BLaER1 (cell line): ENCODE results near the gene CDH4.

Experiments used
- H3K27ac ChIP-seq: shearing (Covaris generic); formaldehyde crosslinking; 2 replicates; pipeline ENCODE4 v1.8.1; 2022
- H3K27me3 ChIP-seq: shearing (Covaris generic); formaldehyde crosslinking; 2 replicates; pipeline ENCODE4 v1.8.1; 2022
- H3K36me3 ChIP-seq: shearing (Covaris generic); formaldehyde crosslinking; 2 replicates; pipeline ENCODE4 v1.8.1; 2022
- H3K4me1 ChIP-seq: shearing (Covaris generic); formaldehyde crosslinking; 2 replicates; pipeline ENCODE4 v1.8.1; 2022
- H3K4me2 ChIP-seq: shearing (Covaris generic); formaldehyde crosslinking; 2 replicates; pipeline ENCODE4 v1.8.1; 2022
- H3K4me3 ChIP-seq: shearing (Covaris generic); formaldehyde crosslinking; 2 replicates; pipeline ENCODE4 v1.8.1; 2022
- H3K9ac ChIP-seq: shearing (Covaris generic); formaldehyde crosslinking; 2 replicates; pipeline ENCODE4 v1.8.1; 2022
- H3K9me3 ChIP-seq: shearing (Covaris generic); formaldehyde crosslinking; 2 replicates; pipeline ENCODE4 v1.8.1; 2022
- H4K20me1 ChIP-seq: shearing (Covaris generic); formaldehyde crosslinking; 2 replicates; pipeline ENCODE4 v1.8.1; 2022
- Cebpa-rat ChIP-seq: shearing (Covaris generic); IDR thresholded peaks from 2 replicates; pipeline ENCODE4 v1.8.1; 2022

CDH4 gene

DNA sequence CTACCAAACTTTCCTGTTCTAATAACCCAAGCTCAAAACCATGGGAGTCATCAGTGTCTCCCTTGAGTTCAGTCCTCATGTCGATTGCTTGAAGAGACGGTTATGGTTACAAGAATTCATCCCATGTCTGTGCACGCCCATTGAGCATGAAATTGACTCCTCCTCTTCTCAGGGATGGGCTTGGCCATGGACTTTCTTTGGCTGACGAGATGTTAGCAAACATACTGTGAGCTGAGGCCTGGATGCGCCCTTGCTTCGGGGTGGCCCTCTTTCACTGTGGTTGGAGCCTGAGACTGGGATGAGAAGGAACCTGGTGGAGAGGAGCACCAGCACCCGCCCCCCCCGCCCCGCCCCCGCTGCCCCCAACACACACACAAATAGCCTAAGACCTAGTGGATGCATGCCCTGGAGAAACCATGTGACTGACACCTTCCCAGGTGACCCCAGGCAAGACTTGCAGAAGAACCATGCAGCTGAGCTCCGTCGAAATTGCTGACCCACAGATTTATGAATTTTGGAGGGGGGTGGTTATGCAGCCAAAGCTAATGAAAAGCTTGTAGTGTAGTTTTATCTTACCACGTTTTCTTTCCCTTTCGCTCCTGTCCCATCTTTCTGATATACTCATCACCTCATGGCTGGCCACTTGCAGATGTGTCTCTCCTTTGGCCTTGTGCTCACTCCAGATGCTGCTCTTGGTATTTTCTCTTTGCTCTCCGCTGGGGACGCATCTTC lies 231.4 kb downstream of the CDH4 start:
- no peaks in the 10 kb centered on the region for H4K20me1 ChIP-seq
- no peaks in the 10 kb centered on the region for H3K36me3 ChIP-seq
- H3K27ac ChIP-seq: no peak overlapping the region
- H3K27me3 ChIP-seq: no peaks in the 10 kb centered on the region
- no peak overlapping the region for H3K4me2 ChIP-seq
- no peak overlapping the region for H3K9ac ChIP-seq
- peaks cover 12% of the 10 kb centered on the region for H3K4me1 ChIP-seq
- no peak for TF ChIP-seq Cebpa-rat
- H3K9me3 ChIP-seq: peaks cover 4% of the 10 kb centered on the region; the same call in 1 of the 2 replicates
- H3K4me3 ChIP-seq: no peak overlapping the region

DNA sequence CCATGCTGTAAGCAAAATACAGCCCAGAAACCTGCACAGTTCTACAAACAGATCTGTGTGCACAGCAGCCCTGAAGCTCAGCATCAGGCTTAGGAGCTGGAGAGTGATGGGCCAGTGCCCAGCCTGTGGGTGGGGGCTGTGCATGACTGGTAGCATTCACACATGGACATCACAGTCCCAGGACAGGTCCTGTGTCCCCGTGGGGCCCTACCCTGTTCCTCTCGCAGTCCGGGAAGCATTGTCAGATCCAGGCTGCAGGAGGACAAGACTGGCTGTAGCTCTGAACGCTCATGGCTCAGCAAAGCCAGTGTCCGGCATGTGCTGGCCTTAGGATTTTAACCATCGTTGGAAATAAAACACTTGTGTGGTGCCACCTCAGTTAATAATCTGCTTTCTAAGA lies 234.1 kb downstream of the CDH4 start:
- Histone ChIP-seq H3K9me3 (no peaks in the 10 kb centered on the region; the same call in 1 of the 2 replicates), H3K27ac (no peak overlapping the region), H3K27me3 (no peaks in the 10 kb centered on the region), H3K9ac (no peak overlapping the region), H3K4me3 (no peak overlapping the region), H4K20me1 (no peaks in the 10 kb centered on the region), H3K36me3 (no peaks in the 10 kb centered on the region), H3K4me1 (peaks cover under 1% of the 10 kb centered on the region), H3K4me2 (no peak overlapping the region)
- TF ChIP-seq Cebpa-rat: no peak

DNA sequence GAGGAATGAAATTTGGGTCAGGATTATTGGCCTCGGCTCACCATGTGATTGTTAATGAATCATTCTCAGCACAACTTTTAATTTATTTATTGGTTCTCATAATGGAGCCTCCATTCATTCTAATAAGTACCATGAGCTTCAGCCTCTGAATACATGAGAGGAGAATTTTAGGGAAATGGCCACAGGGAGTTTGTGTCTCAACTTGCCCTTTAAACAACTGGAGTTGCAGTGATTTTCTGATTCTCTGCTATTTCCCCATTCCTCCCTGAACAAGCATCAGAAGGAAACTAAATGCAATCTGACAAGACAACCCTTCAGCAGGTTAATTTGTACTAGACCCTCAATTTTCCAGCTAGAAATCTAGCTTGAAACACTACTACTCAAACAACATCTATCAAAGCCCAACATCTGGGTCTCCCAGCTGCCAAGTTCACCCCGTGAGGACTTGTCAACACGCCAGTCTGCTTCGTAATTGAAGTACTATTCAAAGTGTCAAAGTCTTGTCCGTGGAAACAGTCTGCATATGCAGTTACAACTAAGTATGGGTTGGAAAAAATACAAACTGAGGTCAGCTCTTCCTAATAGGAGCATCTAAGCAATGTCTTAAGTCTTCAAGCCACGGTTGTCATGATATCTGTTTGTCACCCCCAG lies 235.4 kb downstream of the CDH4 start:
- H3K27ac ChIP-seq: no peak overlapping the region
- no peak overlapping the region for H3K4me3 ChIP-seq
- H3K9me3 ChIP-seq: peaks cover 5% of the 10 kb centered on the region; the same call in 1 of the 2 replicates

DNA sequence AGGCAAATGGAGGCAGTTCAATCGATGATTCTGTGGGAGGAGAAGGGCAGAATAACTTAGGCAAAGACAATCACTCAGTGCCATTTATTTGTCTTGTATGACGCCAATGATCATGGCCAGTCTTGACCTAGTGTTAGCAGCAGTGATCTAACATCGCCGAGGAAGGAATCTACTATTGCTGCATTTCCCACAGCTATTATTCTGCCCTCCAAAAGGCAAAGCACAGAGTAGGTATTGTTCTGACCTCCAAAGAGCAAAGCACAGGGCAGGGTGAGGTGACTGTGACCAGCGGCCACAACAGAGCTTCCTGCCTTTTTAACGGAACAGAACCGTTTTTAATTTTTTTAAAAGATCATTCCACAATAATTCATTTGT lies 235.9 kb downstream of the CDH4 start:
- Histone ChIP-seq H3K9me3 (peaks cover 5% of the 10 kb centered on the region; the same call in 1 of the 2 replicates), H3K36me3 (no peaks in the 10 kb centered on the region), H3K27me3 (no peaks in the 10 kb centered on the region), H3K4me2 (no peak overlapping the region), H3K9ac (no peak overlapping the region), H4K20me1 (no peaks in the 10 kb centered on the region), H3K4me3 (no peak overlapping the region), H3K27ac (no peak overlapping the region), H3K4me1 (no peaks in the 10 kb centered on the region)
- TF ChIP-seq Cebpa-rat: no peak

More for the DNA sequence above, 235.4 kb downstream of the CDH4 start:
- no peaks in the 10 kb centered on the region for H4K20me1 ChIP-seq
- H3K4me1 ChIP-seq: no peaks in the 10 kb centered on the region
- H3K36me3 ChIP-seq: no peaks in the 10 kb centered on the region
- H3K9ac ChIP-seq: no peak overlapping the region
- TF ChIP-seq Cebpa-rat: no peak
- no peaks in the 10 kb centered on the region for H3K27me3 ChIP-seq
- H3K4me2 ChIP-seq: no peak overlapping the region

GRCh38 chr20:61490721-61491120 lies 238.7 kb downstream of the CDH4 start:
- no peak for TF ChIP-seq Cebpa-rat
- Histone ChIP-seq H4K20me1 (no peaks in the 10 kb centered on the region), H3K9me3 (peaks cover 5% of the 10 kb centered on the region; the same call in 1 of the 2 replicates), H3K4me2 (no peak overlapping the region), H3K27me3 (no peaks in the 10 kb centered on the region), H3K27ac (no peak overlapping the region), H3K4me1 (peaks cover 19% of the 10 kb centered on the region), H3K4me3 (no peak overlapping the region), H3K9ac (no peak overlapping the region), H3K36me3 (no peaks in the 10 kb centered on the region)

DNA sequence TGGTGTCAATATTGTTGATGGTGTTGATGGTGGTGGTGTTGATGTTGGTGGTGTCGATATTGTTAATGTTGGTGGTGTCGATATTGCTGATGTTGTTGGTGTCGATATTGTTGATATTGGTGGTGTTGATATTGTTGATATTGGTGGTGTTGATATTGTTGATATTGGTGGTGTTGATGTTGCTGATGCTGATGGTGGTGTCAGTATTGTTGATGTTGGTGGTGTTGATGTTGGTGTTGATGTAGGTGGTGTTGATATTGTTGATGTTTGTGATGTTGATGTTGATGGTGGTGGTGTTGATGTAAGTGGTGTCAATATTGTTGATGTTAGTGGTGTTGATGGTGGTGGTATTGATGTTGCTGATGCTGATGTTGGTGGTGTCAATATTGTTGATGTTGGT lies 240.0 kb downstream of the CDH4 start:
- no peak overlapping the region for H3K4me2 ChIP-seq
- no peak overlapping the region for H3K9ac ChIP-seq
- H3K4me3 ChIP-seq: no peak overlapping the region
- H4K20me1 ChIP-seq: no peaks in the 10 kb centered on the region
- H3K9me3 ChIP-seq: peaks cover 5% of the 10 kb centered on the region; the same call in 1 of the 2 replicates
- no peak overlapping the region for H3K27ac ChIP-seq
- no peaks in the 10 kb centered on the region for H3K36me3 ChIP-seq
- TF ChIP-seq Cebpa-rat: no peak
- no peaks in the 10 kb centered on the region for H3K27me3 ChIP-seq
- peaks cover 32% of the 10 kb centered on the region for H3K4me1 ChIP-seq

DNA sequence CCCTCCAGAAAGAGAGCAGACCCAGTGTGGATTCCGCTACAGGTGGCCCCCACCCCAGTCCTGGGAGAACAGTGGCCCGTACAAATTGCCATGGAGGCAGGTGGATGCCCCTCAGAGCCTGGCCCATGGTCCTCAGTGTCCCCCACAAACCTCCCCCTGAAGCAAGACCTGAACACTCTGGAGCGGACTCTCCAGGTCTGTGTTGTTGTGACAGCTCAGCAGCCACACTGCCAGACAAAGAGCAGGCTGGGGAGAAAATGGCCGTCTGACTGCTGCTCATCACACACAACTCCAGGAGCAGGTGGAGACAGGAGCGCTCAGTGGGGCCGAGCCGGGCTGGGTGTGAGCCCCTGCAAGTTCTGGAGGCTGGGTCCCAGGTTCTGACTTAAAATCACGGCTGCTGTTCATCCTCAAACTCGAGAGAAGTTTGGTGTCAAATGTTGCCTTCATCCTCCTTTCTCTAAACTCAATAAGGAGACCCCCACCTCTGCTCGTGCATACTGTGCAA lies 241.8 kb downstream of the CDH4 start:
- TF ChIP-seq Cebpa-rat: no peak
- Histone ChIP-seq H3K27ac (no peak overlapping the region; the same call in 1 of the 2 replicates), H3K4me1 (peaks cover 47% of the 10 kb centered on the region)

DNA sequence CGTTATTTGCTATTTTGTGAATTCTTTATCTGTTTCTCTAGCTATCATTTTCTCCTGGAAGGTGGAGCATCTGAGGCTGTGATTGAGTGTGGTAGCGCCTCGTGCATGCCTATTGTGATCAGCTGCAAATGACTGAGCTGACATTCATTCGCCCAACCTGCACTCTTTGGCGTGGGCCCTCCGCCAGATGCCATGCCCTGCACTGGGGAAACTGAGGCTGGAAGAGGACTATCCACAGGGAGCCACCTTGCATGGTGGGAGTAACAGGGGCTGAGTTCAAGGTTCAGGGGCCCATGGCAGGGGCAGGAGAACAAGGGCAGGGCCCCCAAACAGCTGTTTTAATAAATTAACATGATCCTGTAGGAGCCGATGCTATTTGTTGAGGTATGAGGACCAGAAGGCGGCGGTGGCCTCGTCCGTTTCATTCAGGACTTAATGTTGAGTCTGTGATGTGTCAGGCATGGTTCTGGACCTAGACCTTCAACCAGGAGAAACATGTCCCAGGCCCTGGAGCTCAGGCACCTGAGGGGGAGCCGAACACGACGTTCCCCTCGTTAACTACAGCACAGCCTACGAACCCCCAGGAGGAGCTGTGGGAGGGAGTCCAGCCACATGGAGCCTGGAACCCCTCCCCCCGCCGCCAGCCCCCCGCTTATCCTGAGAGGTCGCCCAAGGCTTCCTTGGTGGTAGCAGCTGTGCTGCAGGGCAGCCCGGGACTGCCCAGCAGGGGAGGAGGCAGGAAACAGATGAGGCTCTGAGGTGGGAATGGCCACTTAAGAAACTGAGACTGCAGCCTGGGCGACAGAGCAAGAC lies 242.9 kb downstream of the CDH4 start:
- Histone ChIP-seq H3K36me3 (no peaks in the 10 kb centered on the region), H3K4me3 (no peak overlapping the region), H3K27me3 (no peaks in the 10 kb centered on the region), H3K4me1 (peaks cover 58% of the 10 kb centered on the region), H4K20me1 (no peaks in the 10 kb centered on the region), H3K9ac (no peak overlapping the region; the same call in 1 of the 2 replicates), H3K27ac (peak overlapping the region; percentile 73), H3K4me2 (peak overlapping the region; percentile 68), H3K9me3 (peaks cover 5% of the 10 kb centered on the region; the same call in 1 of the 2 replicates)
- no peak for TF ChIP-seq Cebpa-rat

More for the DNA sequence above, 241.8 kb downstream of the CDH4 start:
- H3K9me3 ChIP-seq: peaks cover 5% of the 10 kb centered on the region; the same call in 1 of the 2 replicates
- H4K20me1 ChIP-seq: no peaks in the 10 kb centered on the region
- no peak overlapping the region for H3K4me2 ChIP-seq
- H3K4me3 ChIP-seq: no peak overlapping the region
- no peaks in the 10 kb centered on the region for H3K36me3 ChIP-seq
- H3K9ac ChIP-seq: no peak overlapping the region
- no peaks in the 10 kb centered on the region for H3K27me3 ChIP-seq

DNA sequence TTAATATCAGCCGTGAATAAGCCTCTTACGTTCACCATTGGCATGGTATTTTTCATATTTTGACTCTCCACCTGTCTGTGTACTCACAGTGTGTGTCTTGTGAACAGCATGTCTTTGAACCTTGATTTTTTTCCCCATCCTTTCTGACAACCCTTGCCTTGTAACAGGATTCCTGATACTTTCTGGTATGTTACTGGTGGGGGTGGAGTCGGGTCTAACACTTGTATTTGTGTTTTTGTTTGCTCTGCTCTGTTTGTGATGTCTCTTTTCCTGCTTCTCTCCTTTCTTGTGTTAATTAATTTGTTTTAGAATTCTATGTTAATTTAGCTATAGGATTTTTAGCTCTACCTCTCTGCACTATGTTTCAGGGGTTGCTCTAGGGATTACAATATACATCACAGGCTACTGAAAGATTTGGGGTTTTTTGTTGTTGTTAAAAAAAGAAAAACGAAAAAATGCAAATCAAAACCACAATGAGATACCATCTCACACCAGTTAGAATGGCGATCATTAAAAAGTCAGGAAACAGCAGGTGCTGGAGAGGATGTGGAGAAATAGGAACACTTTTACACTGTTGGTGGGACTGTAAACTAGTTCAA lies 245.1 kb downstream of the CDH4 start:
- Histone ChIP-seq H3K4me3 (peak overlapping the region; percentile 4; the same call in 1 of the 2 replicates), H3K4me2 (peak overlapping the region; percentile 68), H3K27ac (peak overlapping the region; percentile 73)

More for the DNA sequence above, 245.1 kb downstream of the CDH4 start:
- Histone ChIP-seq H3K9me3 (no peaks in the 10 kb centered on the region), H3K27me3 (no peaks in the 10 kb centered on the region), H3K4me1 (peaks cover 80% of the 10 kb centered on the region), H4K20me1 (no peaks in the 10 kb centered on the region), H3K36me3 (no peaks in the 10 kb centered on the region), H3K9ac (no peak overlapping the region)
- no peak for TF ChIP-seq Cebpa-rat
